ENCODE measurements around the gene SLC6A2. TPM values are rescaled to one million over a fixed set of nuclear protein-coding genes. Genes with fewer than 3 reads are reported as not detected.

The SLC6A2 gene
- total RNA-seq, 1 donor from 2014 or later = 0.26 TPM

GRCh38 chr16:55710466-55710865 is 54.7 kb downstream of the SLC6A2 start:
- FAIRE-seq (no peak), DNase-seq (ENCODE audit: low read depth) (peak; percentile 20)
- Histone ChIP-seq H3K4me3 (ENCODE audit: low read depth, low read length) (no peak overlapping the region), H3K27me3 (ENCODE audit: control insufficient read depth, insufficient read depth, low read length) (no peaks in the 10 kb centered on the region), H3K36me3 (ENCODE audit: control insufficient read depth, insufficient read depth, low read length) (no peaks in the 10 kb centered on the region)
- no peak for TF ChIP-seq CTCF (IDR thresholded peaks at IDR 0.05; ENCODE audit: insufficient read depth, low read length, severe bottlenecking)

DNA sequence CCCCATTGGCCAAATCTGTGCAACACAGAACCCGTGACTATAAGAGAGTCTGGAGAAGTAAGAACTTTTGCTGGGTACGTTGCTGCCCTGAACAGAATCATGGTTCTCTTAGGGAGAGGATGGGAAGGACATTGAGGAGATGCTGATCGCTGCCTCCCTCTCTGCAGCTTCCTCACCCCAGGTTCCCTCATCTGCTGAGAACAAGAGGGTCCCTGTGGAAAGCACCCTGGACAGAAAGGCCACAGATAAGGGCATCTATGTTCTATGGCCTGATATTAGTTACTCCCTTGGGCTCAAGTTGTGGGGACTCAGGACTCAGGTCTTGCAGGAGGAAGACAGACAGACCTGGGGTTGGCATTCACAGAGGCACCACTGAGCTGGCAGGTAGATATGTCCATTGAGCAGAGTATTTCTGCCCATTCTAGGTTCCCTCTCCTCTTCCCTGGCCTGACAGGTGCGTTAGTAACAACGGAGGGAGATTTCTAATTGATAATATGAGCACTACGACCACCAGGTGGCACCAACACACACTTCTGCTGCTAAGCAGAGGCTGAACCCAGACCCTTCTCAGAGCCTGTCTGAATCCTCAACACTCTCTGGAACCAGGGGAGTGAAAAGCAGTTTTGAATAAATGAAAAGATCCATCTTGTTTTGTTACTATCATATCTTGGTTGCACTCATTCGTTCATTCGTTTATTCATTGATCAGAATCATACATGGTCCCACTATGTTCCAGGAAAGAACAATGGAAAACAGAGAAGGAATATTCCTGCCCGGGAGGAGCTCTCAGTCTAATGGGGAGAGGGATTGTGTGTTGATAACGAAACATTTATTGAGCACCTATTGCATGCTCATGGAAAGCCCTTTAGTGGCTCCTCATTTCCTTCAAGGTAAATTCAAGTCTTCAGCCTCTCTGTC is 56.4 kb downstream of the SLC6A2 start:
- FAIRE-seq = no peak
- H3K4me3 ChIP-seq (ENCODE audit: low read depth, low read length) = no peak overlapping the region
- DNase-seq (ENCODE audit: low read depth) = peak; percentile 44
- no peaks in the 10 kb centered on the region for H3K27me3 ChIP-seq (ENCODE audit: control insufficient read depth, insufficient read depth, low read length)
- peak; percentile 67 for TF ChIP-seq CTCF (IDR thresholded peaks at IDR 0.05; ENCODE audit: insufficient read depth, low read length, severe bottlenecking)
- no peaks in the 10 kb centered on the region for H3K36me3 ChIP-seq (ENCODE audit: control insufficient read depth, insufficient read depth, low read length)

- FAIRE-seq (no peak), DNase-seq (ENCODE audit: low read depth) (no peak)
- no peak for TF ChIP-seq CTCF (IDR thresholded peaks at IDR 0.05; ENCODE audit: insufficient read depth, low read length, severe bottlenecking)
- H3K36me3 ChIP-seq (ENCODE audit: control insufficient read depth, insufficient read depth, low read length) = no peaks in the 10 kb centered on the region
- H3K27me3 ChIP-seq (ENCODE audit: control insufficient read depth, insufficient read depth, low read length) = no peaks in the 10 kb centered on the region
- no peak overlapping the region for H3K4me3 ChIP-seq (ENCODE audit: low read depth, low read length)
Observed at GRCh38 chr16:55713103-55713502, 57.3 kb downstream of the SLC6A2 start.

GRCh38 chr16:55717326-55717725 is 61.5 kb downstream of the SLC6A2 start:
- Histone ChIP-seq H3K4me3 (ENCODE audit: low read depth, low read length) (no peak overlapping the region), H3K36me3 (ENCODE audit: control insufficient read depth, insufficient read depth, low read length) (no peaks in the 10 kb centered on the region), H3K27me3 (ENCODE audit: control insufficient read depth, insufficient read depth, low read length) (no peaks in the 10 kb centered on the region)
- DNase-seq (ENCODE audit: low read depth) = no peak
- FAIRE-seq = no peak
- no peak for TF ChIP-seq CTCF (IDR thresholded peaks at IDR 0.05; ENCODE audit: insufficient read depth, low read length, severe bottlenecking)

DNA sequence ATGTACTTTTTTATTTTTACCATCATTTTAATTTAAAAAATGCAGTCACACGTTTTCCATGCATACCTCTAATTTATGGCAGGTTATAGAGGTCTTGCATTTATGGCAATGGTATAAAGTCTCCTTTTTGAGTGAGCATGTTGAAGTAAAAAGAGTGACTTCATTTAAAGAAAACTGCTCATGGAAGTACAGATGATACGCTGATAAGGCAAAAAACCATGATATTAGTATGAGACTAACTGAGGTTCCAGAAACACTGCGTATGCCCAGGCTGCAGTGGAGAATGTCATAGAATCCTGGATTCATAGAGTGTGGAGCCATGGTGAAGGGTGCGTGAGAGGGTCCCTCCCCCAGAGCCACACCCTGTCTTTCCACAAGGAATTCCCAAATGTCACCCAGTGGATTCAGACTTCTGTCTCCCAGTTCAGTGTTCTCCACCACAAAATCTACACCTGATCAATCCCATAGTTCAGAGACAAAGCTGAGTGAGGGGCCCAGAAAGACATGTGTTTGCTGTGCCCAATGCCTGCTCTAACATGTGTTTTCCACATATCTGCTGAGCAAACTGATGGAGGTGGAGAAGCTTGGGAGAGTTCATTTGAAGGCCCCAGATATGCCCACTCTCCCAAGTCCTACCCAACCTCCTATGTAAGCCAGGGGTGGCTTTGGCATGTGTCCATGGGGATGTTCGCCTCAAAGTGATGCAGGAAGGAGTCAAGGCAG is 69.4 kb downstream of the SLC6A2 start:
- H3K27me3 ChIP-seq (ENCODE audit: control insufficient read depth, insufficient read depth, low read length) = no peaks in the 10 kb centered on the region
- DNase-seq (ENCODE audit: low read depth) = no peak
- H3K36me3 ChIP-seq (ENCODE audit: control insufficient read depth, insufficient read depth, low read length) = no peaks in the 10 kb centered on the region
- no peak overlapping the region for H3K4me3 ChIP-seq (ENCODE audit: low read depth, low read length)
- peak; percentile 52 for FAIRE-seq
- TF ChIP-seq CTCF (IDR thresholded peaks at IDR 0.05; ENCODE audit: insufficient read depth, low read length, severe bottlenecking) = no peak
